KOPT-K1 (cell line): Measurements from ENCODE around the gene SAFB.

Source experiments
- H3K27ac ChIP-seq: fragments of 200-600 bp; sonication (generic); 2 replicates; pipeline ENCODE4 v1.5.1; 2016; ENCODE audit warnings: antibody characterized with exemption, mild to moderate bottlenecking, low read depth, low read length; ENCODE audit not compliant: poor library complexity, severe bottlenecking
- H3K36me3 ChIP-seq: fragments of 200-600 bp; sonication (generic); 2 replicates; pipeline ENCODE4 v1.5.1; 2017; ENCODE audit warnings: antibody characterized with exemption, mild to moderate bottlenecking, low read length, moderate library complexity; ENCODE audit not compliant: insufficient read depth
- H3K9me3 ChIP-seq: fragments of 200-600 bp; sonication (generic); 2 replicates; pipeline ENCODE4 v1.5.1; 2017; ENCODE audit warnings: antibody characterized with exemption, low read length, mild to moderate bottlenecking; ENCODE audit not compliant: insufficient read depth, poor library complexity, severe bottlenecking

Gene SAFB

GRCh38 chr19:5631567-5632240 is 8.8 kb downstream of the SAFB start:
- peaks cover 99% of the 10 kb centered on the region for H3K36me3 ChIP-seq
- H3K27ac ChIP-seq = no peak overlapping the region
- H3K9me3 ChIP-seq = no peaks in the 10 kb centered on the region

GRCh38 chr19:5632241-5632612 is 9.3 kb downstream of the SAFB start:
- peaks cover 96% of the 10 kb centered on the region for H3K36me3 ChIP-seq
- H3K27ac ChIP-seq = no peak overlapping the region

GRCh38 chr19:5632657-5633056 is 9.8 kb downstream of the SAFB start:
- no peaks in the 10 kb centered on the region for H3K9me3 ChIP-seq
- peaks cover 96% of the 10 kb centered on the region for H3K36me3 ChIP-seq
- no peak overlapping the region for H3K27ac ChIP-seq

More at GRCh38 chr19:5632241-5632612, 9.3 kb downstream of the SAFB start:
- no peaks in the 10 kb centered on the region for H3K9me3 ChIP-seq

- H3K27ac ChIP-seq = no peak overlapping the region
- H3K9me3 ChIP-seq = no peaks in the 10 kb centered on the region
- peaks cover 95% of the 10 kb centered on the region for H3K36me3 ChIP-seq
Observed at GRCh38 chr19:5635427-5635826, 12.5 kb downstream of the SAFB start.

- Histone ChIP-seq H3K27ac (no peak overlapping the region), H3K9me3 (no peaks in the 10 kb centered on the region), H3K36me3 (peaks cover 96% of the 10 kb centered on the region)
Observed at GRCh38 chr19:5637971-5638370, 15.1 kb downstream of the SAFB start.

- Histone ChIP-seq H3K36me3 (peaks cover 97% of the 10 kb centered on the region), H3K9me3 (no peaks in the 10 kb centered on the region), H3K27ac (no peak overlapping the region)
Observed at GRCh38 chr19:5641171-5641570, 18.3 kb downstream of the SAFB start.

GRCh38 chr19:5642204-5642603 is 19.3 kb downstream of the SAFB start:
- Histone ChIP-seq H3K27ac (no peak overlapping the region), H3K9me3 (no peaks in the 10 kb centered on the region), H3K36me3 (peaks cover 99% of the 10 kb centered on the region)

- Histone ChIP-seq H3K27ac (no peak overlapping the region), H3K36me3 (peaks cover 99% of the 10 kb centered on the region), H3K9me3 (no peaks in the 10 kb centered on the region)
Observed at GRCh38 chr19:5643060-5643459, 20.2 kb downstream of the SAFB start.

GRCh38 chr19:5644037-5644436 is 21.2 kb downstream of the SAFB start:
- no peaks in the 10 kb centered on the region for H3K9me3 ChIP-seq
- no peak overlapping the region for H3K27ac ChIP-seq
- peaks cover 97% of the 10 kb centered on the region for H3K36me3 ChIP-seq

GRCh38 chr19:5645409-5645808 is 22.5 kb downstream of the SAFB start:
- Histone ChIP-seq H3K27ac (no peak overlapping the region), H3K36me3 (peaks cover 94% of the 10 kb centered on the region)

GRCh38 chr19:5646703-5647102 is 23.8 kb downstream of the SAFB start:
- H3K36me3 ChIP-seq = peaks cover 94% of the 10 kb centered on the region
- no peaks in the 10 kb centered on the region for H3K9me3 ChIP-seq
- no peak overlapping the region for H3K27ac ChIP-seq

More at GRCh38 chr19:5645409-5645808, 22.5 kb downstream of the SAFB start:
- H3K9me3 ChIP-seq = no peaks in the 10 kb centered on the region

- peaks cover 94% of the 10 kb centered on the region for H3K36me3 ChIP-seq
- H3K27ac ChIP-seq = no peak overlapping the region
- H3K9me3 ChIP-seq = no peaks in the 10 kb centered on the region
Observed at GRCh38 chr19:5648464-5648863, 25.6 kb downstream of the SAFB start.

- H3K9me3 ChIP-seq = no peaks in the 10 kb centered on the region
- H3K27ac ChIP-seq = no peak overlapping the region
- peaks cover 93% of the 10 kb centered on the region for H3K36me3 ChIP-seq
Observed at GRCh38 chr19:5651361-5651760, 28.5 kb downstream of the SAFB start.

GRCh38 chr19:5652261-5652660 is 29.4 kb downstream of the SAFB start:
- Histone ChIP-seq H3K27ac (no peak overlapping the region), H3K36me3 (peaks cover 93% of the 10 kb centered on the region), H3K9me3 (no peaks in the 10 kb centered on the region)

- H3K27ac ChIP-seq = no peak overlapping the region
- H3K36me3 ChIP-seq = peaks cover 98% of the 10 kb centered on the region
- no peaks in the 10 kb centered on the region for H3K9me3 ChIP-seq
Observed at GRCh38 chr19:5654931-5655330, 32.0 kb downstream of the SAFB start.

GRCh38 chr19:5655412-5655811 is 32.5 kb downstream of the SAFB start:
- H3K27ac ChIP-seq = no peak overlapping the region
- peaks cover 98% of the 10 kb centered on the region for H3K36me3 ChIP-seq

More at GRCh38 chr19:5655412-5655811, 32.5 kb downstream of the SAFB start:
- no peaks in the 10 kb centered on the region for H3K9me3 ChIP-seq
